ENCODE results near the gene OR10X1. TPM values are rescaled to one million over a fixed set of nuclear protein-coding genes. Genes with fewer than 3 reads are reported as not detected.

OR10X1 gene
- not detected in 2 replicates for polyA plus RNA-seq (2014; cell fraction: cytosol; rRNA removed)
- not detected in 2 replicates for polyA plus RNA-seq (2014; cell fraction: nucleus; rRNA removed)

- DNase-seq (ENCODE audit: low spot score), result no peak
Observed at GRCh38 chr1:158579733-158580132, at the start of gene OR10X1. OR10X1 (minus strand) TSS chr1:158579899; CDS start chr1:158579899, 0 bp downstream.

GRCh38 chr1:158613764-158614163, 34.1 kb upstream of the OR10X1 start:
- no peak for DNase-seq (ENCODE audit: low spot score)

- DNase-seq (ENCODE audit: low spot score), result no peak
Observed at GRCh38 chr1:158611916-158612315, 32.2 kb upstream of the OR10X1 start.

- DNase-seq (ENCODE audit: low spot score), result no peak
Observed at GRCh38 chr1:158607296-158607695, 27.6 kb upstream of the OR10X1 start.

- DNase-seq (ENCODE audit: low spot score), result no peak
Observed at GRCh38 chr1:158604968-158605367, 25.3 kb upstream of the OR10X1 start, which contains the start of gene OR10Z1. OR10Z1 (plus strand) TSS chr1:158605268; CDS start chr1:158606439, 1,171 bp downstream.

- no peak for DNase-seq (ENCODE audit: low spot score)
Observed at GRCh38 chr1:158600735-158601134, 21.0 kb upstream of the OR10X1 start.

GRCh38 chr1:158586942-158587341, 7.2 kb upstream of the OR10X1 start:
- no peak for DNase-seq (ENCODE audit: low spot score)

- no peak for DNase-seq (ENCODE audit: low spot score)
Observed at GRCh38 chr1:158583962-158584361, 4.3 kb upstream of the OR10X1 start.

- no peak for DNase-seq (ENCODE audit: low spot score)
Observed at GRCh38 chr1:158577561-158577960, 2.1 kb downstream of the OR10X1 start.

GRCh38 chr1:158572226-158572625, 7.5 kb downstream of the OR10X1 start:
- no peak for DNase-seq (ENCODE audit: low spot score)

- no peak for DNase-seq (ENCODE audit: low spot score)
Observed at GRCh38 chr1:158570480-158570879, 9.2 kb downstream of the OR10X1 start, which contains the start of gene OR6P1. OR6P1 (minus strand) TSS chr1:158570580; CDS start chr1:158563604, 6,976 bp downstream.

GRCh38 chr1:158564608-158565007, 15.1 kb downstream of the OR10X1 start:
- DNase-seq (ENCODE audit: low spot score), result no peak

- DNase-seq (ENCODE audit: low spot score), result no peak
Observed at GRCh38 chr1:158563853-158564252, 15.8 kb downstream of the OR10X1 start.

- no peak for DNase-seq (ENCODE audit: low spot score)
Observed at GRCh38 chr1:158559696-158560095, 20.0 kb downstream of the OR10X1 start.

- DNase-seq (ENCODE audit: low spot score), result no peak
Observed at GRCh38 chr1:158554352-158554751, 25.3 kb downstream of the OR10X1 start, which contains the start of gene OR6Y1. OR6Y1 (minus strand) TSS chr1:158554405; CDS start chr1:158548105, 6,300 bp downstream.

- DNase-seq (ENCODE audit: low spot score), result no peak
Observed at GRCh38 chr1:158552296-158552695, 27.4 kb downstream of the OR10X1 start.

GRCh38 chr1:158547533-158547932, 32.2 kb downstream of the OR10X1 start:
- no peak for DNase-seq (ENCODE audit: low spot score)

GRCh38 chr1:158537609-158538008, 42.1 kb downstream of the OR10X1 start:
- no peak for DNase-seq (ENCODE audit: low spot score)

- no peak for DNase-seq (ENCODE audit: low spot score)
Observed at GRCh38 chr1:158534496-158534895, 45.2 kb downstream of the OR10X1 start.

All from SK-N-DZ (cell line).